ENCODE measurements around the gene JUN. TPM values are rescaled to one million over a fixed set of nuclear protein-coding genes. Genes with fewer than 3 reads are reported as not detected.

The JUN gene
- total and polyA plus RNA-seq, 4 donors: 15.0 to 29.8 (median 17.5) TPM

GRCh38 chr1:58781541-58782177 lies 2.2 kb downstream of the JUN start:
- Histone ChIP-seq H3K9me3 (ENCODE audit: control insufficient read depth in 4 of 4, low read length in 3 of 4) (no peaks in the 10 kb centered on the region), H3K4me3 (ENCODE audit: low read depth in 1 of 3, low read length in 3 of 3) (peak overlapping the region; percentile 67 to 87 (median 83)), H3K9ac (ENCODE audit: low read depth in 1 of 2, low read length in 2 of 2) (peak overlapping the region; percentile 88 to 98), H3K36me3 (ENCODE audit: control insufficient read depth in 4 of 4, insufficient read depth in 3 of 4, low read depth in 1 of 4, low read length in 3 of 4) (no peaks in the 10 kb centered on the region), H3K4me1 (ENCODE audit: control insufficient read depth in 4 of 4, insufficient read depth in 4 of 4, low read length in 3 of 4) (peaks cover 0 to 19% (median 6%) of the 10 kb centered on the region in 4 donors), H3K27ac (ENCODE audit: low read depth in 1 of 2, low read length in 2 of 2) (peak overlapping the region; percentile 99 to 100), H3K27me3 (ENCODE audit: control insufficient read depth in 4 of 4, insufficient read depth in 4 of 4, low read length in 3 of 4) (no peaks in the 10 kb centered on the region)
- WGBS: 1% methylated on average over 32 of the region's 32 CpGs
- no peak for TF ChIP-seq EGR1 (IDR thresholded peaks at IDR 0.05; ENCODE audit: low read depth in 2 of 2)
- no peak for TF ChIP-seq NR2F2 (IDR thresholded peaks at IDR 0.05)
- TF ChIP-seq CTCF (IDR thresholded peaks at IDR 0.05; ENCODE audit: low read depth, low read length, missing input control): peak; percentile 36
- no peak for TF ChIP-seq FOXA2 (IDR thresholded peaks at IDR 0.05)
- peak in 1 of 2 donors; percentile 53 for TF ChIP-seq RAD21 (IDR thresholded peaks at IDR 0.05)
- no peak for TF ChIP-seq MAX (IDR thresholded peaks at IDR 0.05)
- no peak for TF ChIP-seq HNF4G (IDR thresholded peaks at IDR 0.05)
- no peak for TF ChIP-seq JUND (IDR thresholded peaks at IDR 0.05)
- TF ChIP-seq, protein P1, sequence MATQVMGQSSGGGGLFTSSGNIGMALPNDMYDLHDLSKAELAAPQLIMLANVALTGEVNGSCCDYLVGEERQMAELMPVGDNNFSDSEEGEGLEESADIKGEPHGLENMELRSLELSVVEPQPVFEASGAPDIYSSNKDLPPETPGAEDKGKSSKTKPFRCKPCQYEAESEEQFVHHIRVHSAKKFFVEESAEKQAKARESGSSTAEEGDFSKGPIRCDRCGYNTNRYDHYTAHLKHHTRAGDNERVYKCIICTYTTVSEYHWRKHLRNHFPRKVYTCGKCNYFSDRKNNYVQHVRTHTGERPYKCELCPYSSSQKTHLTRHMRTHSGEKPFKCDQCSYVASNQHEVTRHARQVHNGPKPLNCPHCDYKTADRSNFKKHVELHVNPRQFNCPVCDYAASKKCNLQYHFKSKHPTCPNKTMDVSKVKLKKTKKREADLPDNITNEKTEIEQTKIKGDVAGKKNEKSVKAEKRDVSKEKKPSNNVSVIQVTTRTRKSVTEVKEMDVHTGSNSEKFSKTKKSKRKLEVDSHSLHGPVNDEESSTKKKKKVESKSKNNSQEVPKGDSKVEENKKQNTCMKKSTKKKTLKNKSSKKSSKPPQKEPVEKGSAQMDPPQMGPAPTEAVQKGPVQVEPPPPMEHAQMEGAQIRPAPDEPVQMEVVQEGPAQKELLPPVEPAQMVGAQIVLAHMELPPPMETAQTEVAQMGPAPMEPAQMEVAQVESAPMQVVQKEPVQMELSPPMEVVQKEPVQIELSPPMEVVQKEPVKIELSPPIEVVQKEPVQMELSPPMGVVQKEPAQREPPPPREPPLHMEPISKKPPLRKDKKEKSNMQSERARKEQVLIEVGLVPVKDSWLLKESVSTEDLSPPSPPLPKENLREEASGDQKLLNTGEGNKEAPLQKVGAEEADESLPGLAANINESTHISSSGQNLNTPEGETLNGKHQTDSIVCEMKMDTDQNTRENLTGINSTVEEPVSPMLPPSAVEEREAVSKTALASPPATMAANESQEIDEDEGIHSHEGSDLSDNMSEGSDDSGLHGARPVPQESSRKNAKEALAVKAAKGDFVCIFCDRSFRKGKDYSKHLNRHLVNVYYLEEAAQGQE (IDR thresholded peaks at IDR 0.05): peak; percentile 35
- no peak for TF ChIP-seq GABPA (IDR thresholded peaks at IDR 0.05 in 1 of 2, conservative IDR thresholded peaks at IDR 0.05 in 1 of 2)
- TF ChIP-seq ATF3 (IDR thresholded peaks at IDR 0.05): no peak
- no peak for TF ChIP-seq FOXA1 (IDR thresholded peaks at IDR 0.05)
- no peak for TF ChIP-seq YY1 (IDR thresholded peaks at IDR 0.05)
- TF ChIP-seq, protein P2, sequence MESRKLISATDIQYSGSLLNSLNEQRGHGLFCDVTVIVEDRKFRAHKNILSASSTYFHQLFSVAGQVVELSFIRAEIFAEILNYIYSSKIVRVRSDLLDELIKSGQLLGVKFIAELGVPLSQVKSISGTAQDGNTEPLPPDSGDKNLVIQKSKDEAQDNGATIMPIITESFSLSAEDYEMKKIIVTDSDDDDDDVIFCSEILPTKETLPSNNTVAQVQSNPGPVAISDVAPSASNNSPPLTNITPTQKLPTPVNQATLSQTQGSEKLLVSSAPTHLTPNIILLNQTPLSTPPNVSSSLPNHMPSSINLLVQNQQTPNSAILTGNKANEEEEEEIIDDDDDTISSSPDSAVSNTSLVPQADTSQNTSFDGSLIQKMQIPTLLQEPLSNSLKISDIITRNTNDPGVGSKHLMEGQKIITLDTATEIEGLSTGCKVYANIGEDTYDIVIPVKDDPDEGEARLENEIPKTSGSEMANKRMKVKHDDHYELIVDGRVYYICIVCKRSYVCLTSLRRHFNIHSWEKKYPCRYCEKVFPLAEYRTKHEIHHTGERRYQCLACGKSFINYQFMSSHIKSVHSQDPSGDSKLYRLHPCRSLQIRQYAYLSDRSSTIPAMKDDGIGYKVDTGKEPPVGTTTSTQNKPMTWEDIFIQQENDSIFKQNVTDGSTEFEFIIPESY (IDR thresholded peaks at IDR 0.05): no peak
- TF ChIP-seq TAF1 (conservative IDR thresholded peaks at IDR 0.05): peak; percentile 66
- peak; percentile 43 for TF ChIP-seq SP1 (IDR thresholded peaks at IDR 0.05)
- peak in 1 of 2 donors; percentile 35 for TF ChIP-seq HNF4A (conservative IDR thresholded peaks at IDR 0.05)
- TF ChIP-seq RXRA (IDR thresholded peaks at IDR 0.05): peak in 1 of 2 donors; percentile 27
- peak; percentile 66 for DNase-seq (ENCODE audit: low spot score)

All from liver (tissue), 9 donors.